Measurements from ENCODE around the gene MSANTD2. TPM values are rescaled to one million over a fixed set of nuclear protein-coding genes. Genes with fewer than 3 reads are reported as not detected.
A peak's percentile ranks its signal among the peaks of the same experiment; 100 is the strongest.

Gene MSANTD2
- total RNA-seq, 1 experiment from 2014 or later = 32.6 TPM

GRCh38 chr11:124823512-124824376 is 23.5 kb upstream of the MSANTD2 start:
- Histone ChIP-seq H3F3A (ENCODE audit: low read length, unreplicated experiment) (no peaks in the 10 kb centered on the region), H4K20me1 (ENCODE audit: low read length) (no peaks in the 10 kb centered on the region), H3K27ac (ENCODE audit: low read length) (no peak overlapping the region), H3K79me2 (ENCODE audit: low read length) (no peaks in the 10 kb centered on the region), H3K9me2 (replicated peaks; ENCODE audit: low read length) (no peaks in the 10 kb centered on the region), H3K27me3 (ENCODE audit: low read length) (no peaks in the 10 kb centered on the region), H2AFZ (ENCODE audit: low read length) (no peak overlapping the region), H3K9ac (ENCODE audit: low read length) (no peak overlapping the region), H3K4me2 (ENCODE audit: low read length) (no peak overlapping the region), H3K4me3 (ENCODE audit: low read length) (no peak overlapping the region), H3K4me1 (ENCODE audit: insufficient read depth, low read length) (peaks cover 10% of the 10 kb centered on the region; the same call in 1 of the 2 replicates), H3K9me3 (ENCODE audit: low read length) (no peaks in the 10 kb centered on the region), H3K36me3 (ENCODE audit: low read depth, low read length) (no peaks in the 10 kb centered on the region)
- BruUV-seq (replicated peaks) = no TSS peak
- intact Hi-C loops (cut with micrococcal nuclease) = no loop called here
- ChIA-PET POLR2A (ENCODE audit: unreplicated experiment) (interaction anchor here (0.5 to 0.7 kb wide), 2 partner anchors 13 to 51 kb away, joined by 3 to 32 read pairs; no protein-coding TSS in a partner anchor), CTCF (no interaction called here)
- ATAC-seq = peak; percentile 80
- TF ChIP-seq CTCF (conservative IDR thresholded peaks at IDR 0.05; ENCODE audit: low read depth, low read length) = no peak
- no peak for TF ChIP-seq EZH2 (IDR thresholded peaks at IDR 0.05; ENCODE audit: low read length, unreplicated experiment)
- no peak for TF ChIP-seq EZH2phosphoT487 (IDR thresholded peaks at IDR 0.05; ENCODE audit: borderline replicate concordance, low read length)
- peak; percentile 16 for DNase-seq

- Histone ChIP-seq H3K4me3 (ENCODE audit: low read length) (no peak overlapping the region), H3K4me2 (ENCODE audit: low read length) (no peak overlapping the region), H3K4me1 (ENCODE audit: insufficient read depth, low read length) (peaks cover 10% of the 10 kb centered on the region; the same call in 1 of the 2 replicates), H4K20me1 (ENCODE audit: low read length) (no peaks in the 10 kb centered on the region), H3K27ac (ENCODE audit: low read length) (no peak overlapping the region), H3K27me3 (ENCODE audit: low read length) (no peaks in the 10 kb centered on the region), H3F3A (ENCODE audit: low read length, unreplicated experiment) (no peaks in the 10 kb centered on the region), H3K36me3 (ENCODE audit: low read depth, low read length) (no peaks in the 10 kb centered on the region), H3K9me2 (replicated peaks; ENCODE audit: low read length) (no peaks in the 10 kb centered on the region), H2AFZ (ENCODE audit: low read length) (no peak overlapping the region), H3K9ac (ENCODE audit: low read length) (no peak overlapping the region), H3K79me2 (ENCODE audit: low read length) (no peaks in the 10 kb centered on the region), H3K9me3 (ENCODE audit: low read length) (no peaks in the 10 kb centered on the region)
- CTCF ChIA-PET = no interaction called here
- no TSS peak for BruUV-seq (replicated peaks)
- DNase-seq (no peak), ATAC-seq (no peak)
- intact Hi-C loops (cut with micrococcal nuclease) = no loop called here
- TF ChIP-seq EZH2 (IDR thresholded peaks at IDR 0.05; ENCODE audit: low read length, unreplicated experiment) (no peak), EZH2phosphoT487 (IDR thresholded peaks at IDR 0.05; ENCODE audit: borderline replicate concordance, low read length) (no peak), CTCF (conservative IDR thresholded peaks at IDR 0.05; ENCODE audit: low read depth, low read length) (no peak)
- POLR2A ChIA-PET (ENCODE audit: unreplicated experiment) = no interaction called here
Measured at GRCh38 chr11:124821995-124822730, 22.0 kb upstream of the MSANTD2 start.

All from PC-3 (cell line).